GM10266 (cell line): ENCODE measurements around the gene ZMYM2.
"Not testable (repeated sequence)": the region's sequence is repeated elsewhere in the genome, so short reads cannot be mapped to it uniquely, and the experiment has no call there.

Experiments
- DNase-seq: peaks from one replicate; pipeline ENCODE4 v3.0.0; 2012; ENCODE audit errors: extremely low spot score
- TF ChIP-seq, protein P1 (sequence below): IDR thresholded peaks from 2 replicates; pipeline ENCODE4 v1.5.1; 2012; ENCODE audit warnings: mild to moderate bottlenecking, low read depth; ENCODE audit not compliant: control insufficient read depth, insufficient read depth; ENCODE audit errors: missing control alignments

Gene ZMYM2

GRCh38 chr13:20028953-20029352, 70.4 kb downstream of the ZMYM2 start:
- TF ChIP-seq, protein P1, sequence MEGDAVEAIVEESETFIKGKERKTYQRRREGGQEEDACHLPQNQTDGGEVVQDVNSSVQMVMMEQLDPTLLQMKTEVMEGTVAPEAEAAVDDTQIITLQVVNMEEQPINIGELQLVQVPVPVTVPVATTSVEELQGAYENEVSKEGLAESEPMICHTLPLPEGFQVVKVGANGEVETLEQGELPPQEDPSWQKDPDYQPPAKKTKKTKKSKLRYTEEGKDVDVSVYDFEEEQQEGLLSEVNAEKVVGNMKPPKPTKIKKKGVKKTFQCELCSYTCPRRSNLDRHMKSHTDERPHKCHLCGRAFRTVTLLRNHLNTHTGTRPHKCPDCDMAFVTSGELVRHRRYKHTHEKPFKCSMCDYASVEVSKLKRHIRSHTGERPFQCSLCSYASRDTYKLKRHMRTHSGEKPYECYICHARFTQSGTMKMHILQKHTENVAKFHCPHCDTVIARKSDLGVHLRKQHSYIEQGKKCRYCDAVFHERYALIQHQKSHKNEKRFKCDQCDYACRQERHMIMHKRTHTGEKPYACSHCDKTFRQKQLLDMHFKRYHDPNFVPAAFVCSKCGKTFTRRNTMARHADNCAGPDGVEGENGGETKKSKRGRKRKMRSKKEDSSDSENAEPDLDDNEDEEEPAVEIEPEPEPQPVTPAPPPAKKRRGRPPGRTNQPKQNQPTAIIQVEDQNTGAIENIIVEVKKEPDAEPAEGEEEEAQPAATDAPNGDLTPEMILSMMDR = no peak
- DNase-seq = no peak

- DNase-seq = no peak
- TF ChIP-seq, protein P1 = no peak
Measured at GRCh38 chr13:20033486-20033885, 75.0 kb downstream of the ZMYM2 start.

GRCh38 chr13:20035130-20035529, 76.6 kb downstream of the ZMYM2 start:
- no peak for DNase-seq
- TF ChIP-seq, protein P1 = no peak

DNA sequence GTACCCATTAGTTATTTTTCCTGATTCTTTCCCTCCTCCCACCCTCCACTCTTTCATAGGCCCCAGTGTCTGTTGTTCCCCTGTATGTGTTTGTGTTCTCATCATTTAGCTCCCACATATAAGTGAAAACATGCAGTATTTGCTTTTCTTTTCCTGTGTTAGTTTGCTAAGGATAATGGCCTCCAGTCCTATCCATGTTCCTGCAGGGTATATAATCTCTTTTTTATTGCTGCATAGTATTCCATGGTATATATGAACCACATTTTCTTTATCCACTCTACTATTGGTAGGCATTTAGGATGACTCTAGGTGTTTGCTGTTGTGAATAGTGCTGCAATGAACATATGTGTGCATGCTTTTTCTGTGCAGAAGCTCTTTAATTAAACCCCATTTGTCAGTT, 79.4 kb downstream of the ZMYM2 start:
- no peak for DNase-seq
- TF ChIP-seq, protein P1 = no peak

DNA sequence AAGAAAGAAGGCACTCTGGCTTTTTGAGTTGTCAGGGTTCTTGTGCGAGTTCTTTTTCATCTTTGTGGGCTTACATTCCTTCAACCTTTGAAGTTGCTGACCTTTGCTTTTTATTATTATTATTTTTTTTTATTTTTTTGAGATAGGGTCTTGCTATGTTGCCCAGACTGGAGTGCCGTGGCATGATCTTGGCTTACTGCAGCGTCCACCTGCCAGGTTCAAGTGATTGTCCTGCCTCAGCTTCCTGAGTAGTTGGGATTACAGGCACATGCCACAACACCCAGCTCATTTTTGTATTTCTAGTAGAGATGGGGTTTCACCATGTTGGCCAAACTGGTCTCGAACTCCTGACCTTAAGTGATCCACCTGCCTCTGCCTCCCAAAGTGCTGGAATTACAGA, 84.1 kb downstream of the ZMYM2 start:
- not testable (repeated sequence) for DNase-seq

GRCh38 chr13:20043207-20043925, 84.8 kb downstream of the ZMYM2 start:
- TF ChIP-seq, protein P1 = no peak
- DNase-seq = no peak

DNA sequence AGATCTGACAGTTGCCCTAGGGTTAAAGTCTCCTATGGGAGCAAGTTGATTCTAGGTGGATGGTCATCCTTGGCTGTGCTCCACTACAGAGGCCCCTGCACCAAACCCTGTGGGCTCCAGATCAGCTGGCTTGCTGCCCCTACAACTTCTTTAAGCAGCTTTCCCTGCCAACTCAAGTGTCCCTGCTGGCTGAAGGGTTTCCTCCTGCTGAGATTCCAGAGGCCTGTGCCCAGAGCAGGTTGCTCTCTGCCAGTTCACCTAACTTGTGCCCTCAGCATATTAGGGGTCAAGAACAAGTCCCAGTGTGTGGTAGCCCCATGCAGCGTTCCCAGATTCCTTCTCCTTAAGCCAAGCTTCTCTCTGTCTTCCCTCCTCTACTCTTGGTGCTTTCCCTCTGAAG, 85.6 kb downstream of the ZMYM2 start:
- TF ChIP-seq, protein P1 = no peak
- DNase-seq = no peak

GRCh38 chr13:20045950-20046548, 87.5 kb downstream of the ZMYM2 start:
- no peak for DNase-seq

More at GRCh38 chr13:20045950-20046548, 87.5 kb downstream of the ZMYM2 start:
- TF ChIP-seq, protein P1 = no peak
